ENCODE measurements around the gene MAPK4.
"Not testable (repeated sequence)": the region's sequence is repeated elsewhere in the genome, so short reads cannot be mapped to it uniquely, and the experiment has no call there.

MAPK4 gene

DNA sequence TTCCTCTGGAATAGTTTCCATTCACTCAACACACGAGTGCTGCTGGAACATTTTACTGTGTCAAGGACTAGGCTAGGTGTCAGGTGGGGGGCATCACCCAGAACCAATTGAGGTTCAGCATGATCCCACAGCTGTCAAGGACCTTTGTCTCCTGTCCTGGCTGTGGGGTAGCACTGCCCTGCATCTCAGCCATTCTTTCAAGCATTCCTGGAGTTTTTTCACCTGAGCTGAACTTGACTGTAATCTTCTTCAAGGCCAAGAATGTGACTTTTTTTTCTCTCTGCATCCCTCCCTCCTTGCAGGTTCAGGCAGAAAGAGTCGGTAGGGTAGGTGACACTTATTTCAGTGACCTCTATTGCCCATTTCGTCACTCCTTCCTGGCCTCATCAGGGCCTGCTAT, 3.5 kb downstream of the MAPK4 start:
- no peak overlapping the region for H3K4me3 ChIP-seq (ENCODE audit: low read depth, low read length)
- TF ChIP-seq, protein P1, sequence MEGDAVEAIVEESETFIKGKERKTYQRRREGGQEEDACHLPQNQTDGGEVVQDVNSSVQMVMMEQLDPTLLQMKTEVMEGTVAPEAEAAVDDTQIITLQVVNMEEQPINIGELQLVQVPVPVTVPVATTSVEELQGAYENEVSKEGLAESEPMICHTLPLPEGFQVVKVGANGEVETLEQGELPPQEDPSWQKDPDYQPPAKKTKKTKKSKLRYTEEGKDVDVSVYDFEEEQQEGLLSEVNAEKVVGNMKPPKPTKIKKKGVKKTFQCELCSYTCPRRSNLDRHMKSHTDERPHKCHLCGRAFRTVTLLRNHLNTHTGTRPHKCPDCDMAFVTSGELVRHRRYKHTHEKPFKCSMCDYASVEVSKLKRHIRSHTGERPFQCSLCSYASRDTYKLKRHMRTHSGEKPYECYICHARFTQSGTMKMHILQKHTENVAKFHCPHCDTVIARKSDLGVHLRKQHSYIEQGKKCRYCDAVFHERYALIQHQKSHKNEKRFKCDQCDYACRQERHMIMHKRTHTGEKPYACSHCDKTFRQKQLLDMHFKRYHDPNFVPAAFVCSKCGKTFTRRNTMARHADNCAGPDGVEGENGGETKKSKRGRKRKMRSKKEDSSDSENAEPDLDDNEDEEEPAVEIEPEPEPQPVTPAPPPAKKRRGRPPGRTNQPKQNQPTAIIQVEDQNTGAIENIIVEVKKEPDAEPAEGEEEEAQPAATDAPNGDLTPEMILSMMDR (IDR thresholded peaks at IDR 0.05; ENCODE audit: borderline replicate concordance, insufficient read depth, low read depth, low read length) = no peak

DNA sequence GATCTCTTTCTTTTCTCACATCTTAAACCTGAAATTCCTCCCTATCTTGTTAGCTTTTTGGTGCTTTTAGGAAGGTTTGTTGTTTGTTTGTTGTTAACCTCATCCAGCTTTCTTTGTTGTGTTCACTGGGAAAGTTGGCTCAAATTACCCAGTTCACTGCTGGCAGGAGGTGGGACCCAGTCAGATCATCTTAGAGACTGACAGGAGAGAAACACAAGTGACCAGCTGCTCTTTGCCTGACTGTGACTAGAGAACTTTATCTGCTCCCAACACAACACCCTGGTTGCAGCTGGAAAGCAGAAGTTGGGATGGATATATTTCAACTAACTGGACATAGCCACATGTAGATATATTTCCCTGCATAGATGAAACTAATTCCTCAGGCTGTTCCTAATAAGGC, 10.0 kb downstream of the MAPK4 start:
- TF ChIP-seq, protein P1 (IDR thresholded peaks at IDR 0.05; ENCODE audit: borderline replicate concordance, insufficient read depth, low read depth, low read length) = no peak
- H3K4me3 ChIP-seq (ENCODE audit: low read depth, low read length) = no peak overlapping the region

DNA sequence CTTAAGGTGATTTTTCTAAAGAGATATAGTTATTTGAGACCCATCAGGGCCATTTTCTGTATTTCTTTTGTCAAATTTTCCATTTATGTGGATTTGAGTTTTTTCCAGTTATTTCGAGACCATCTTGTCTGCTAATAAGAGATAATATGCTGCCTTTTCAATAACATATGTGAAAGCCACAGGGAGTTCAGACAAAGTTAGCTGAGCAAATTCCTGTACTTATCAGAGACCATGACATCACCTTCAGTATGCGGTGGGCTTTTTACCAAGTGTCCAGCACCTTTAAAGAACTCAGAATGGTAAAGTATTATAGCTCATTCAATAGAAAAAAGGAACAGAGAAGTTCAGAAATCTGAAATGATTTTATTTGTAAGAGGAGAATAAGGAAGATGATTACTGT, 11.7 kb downstream of the MAPK4 start:
- no peak overlapping the region for H3K4me3 ChIP-seq (ENCODE audit: low read depth, low read length)
- TF ChIP-seq, protein P1 (IDR thresholded peaks at IDR 0.05; ENCODE audit: borderline replicate concordance, insufficient read depth, low read depth, low read length) = no peak

DNA sequence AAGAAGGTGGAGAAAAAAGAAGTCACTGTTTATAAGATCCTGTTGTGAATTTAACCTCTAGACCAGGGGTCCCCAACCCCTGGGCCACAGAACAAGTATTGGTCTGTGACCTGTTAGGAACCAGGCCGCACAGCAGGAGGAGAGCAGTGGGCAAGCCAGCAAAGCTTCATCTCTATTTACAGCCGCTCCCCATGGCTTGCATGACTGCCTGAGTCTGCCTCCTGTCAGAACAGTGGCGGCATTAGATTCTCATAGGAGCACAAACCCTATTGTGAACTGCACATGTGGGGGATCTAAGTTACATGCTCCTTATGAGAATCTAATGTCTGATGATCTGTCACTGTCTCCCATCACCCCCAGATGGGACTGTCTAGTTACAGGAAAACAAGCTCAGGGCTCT, 13.3 kb downstream of the MAPK4 start:
- H3K4me3 ChIP-seq (ENCODE audit: low read depth, low read length) = not testable (repeated sequence)

DNA sequence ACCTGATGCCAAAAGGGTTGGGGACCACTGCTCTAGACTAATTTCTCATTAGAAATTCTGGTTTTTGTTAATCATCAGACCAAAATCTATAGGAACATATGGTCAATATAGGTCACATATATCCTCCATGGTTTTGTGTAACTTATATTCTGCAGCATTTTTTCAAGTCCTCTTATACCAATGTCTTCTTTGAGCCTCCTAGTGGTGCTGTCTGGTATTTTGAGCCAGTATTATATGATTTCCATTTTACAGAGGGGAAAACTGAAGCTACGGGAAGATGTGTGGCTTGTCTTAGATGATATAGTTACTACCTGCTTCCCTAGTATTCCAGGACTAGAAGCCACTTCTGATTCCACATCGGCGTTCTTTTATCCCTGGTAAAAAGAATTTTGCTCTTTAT, 13.8 kb downstream of the MAPK4 start:
- no peak overlapping the region for H3K4me3 ChIP-seq (ENCODE audit: low read depth, low read length)
- TF ChIP-seq, protein P1 (IDR thresholded peaks at IDR 0.05; ENCODE audit: borderline replicate concordance, insufficient read depth, low read depth, low read length) = peak; percentile 9; the same call in 1 of the 2 replicates

DNA sequence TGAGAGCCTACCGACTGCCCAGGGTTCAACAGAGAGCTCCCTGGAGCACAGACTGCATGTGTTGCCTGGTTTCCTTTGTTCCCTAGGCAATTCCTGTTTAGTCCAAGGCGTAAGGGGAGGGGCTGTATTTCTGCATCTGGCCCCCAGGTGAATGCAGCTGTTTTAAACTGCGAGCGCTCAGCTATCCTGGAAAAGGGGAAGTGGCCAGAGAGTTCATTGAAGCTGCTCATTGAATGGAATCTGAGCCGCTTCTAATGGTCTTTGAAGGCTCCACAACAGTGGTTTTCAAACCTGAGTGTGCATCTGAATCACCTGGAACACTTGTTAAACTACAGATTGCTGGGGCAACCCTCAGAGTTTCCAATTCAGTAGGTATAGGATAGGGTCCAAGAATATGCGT, 18.1 kb downstream of the MAPK4 start:
- H3K4me3 ChIP-seq (ENCODE audit: low read depth, low read length) = no peak overlapping the region
- TF ChIP-seq, protein P1 (IDR thresholded peaks at IDR 0.05; ENCODE audit: borderline replicate concordance, insufficient read depth, low read depth, low read length) = no peak

DNA sequence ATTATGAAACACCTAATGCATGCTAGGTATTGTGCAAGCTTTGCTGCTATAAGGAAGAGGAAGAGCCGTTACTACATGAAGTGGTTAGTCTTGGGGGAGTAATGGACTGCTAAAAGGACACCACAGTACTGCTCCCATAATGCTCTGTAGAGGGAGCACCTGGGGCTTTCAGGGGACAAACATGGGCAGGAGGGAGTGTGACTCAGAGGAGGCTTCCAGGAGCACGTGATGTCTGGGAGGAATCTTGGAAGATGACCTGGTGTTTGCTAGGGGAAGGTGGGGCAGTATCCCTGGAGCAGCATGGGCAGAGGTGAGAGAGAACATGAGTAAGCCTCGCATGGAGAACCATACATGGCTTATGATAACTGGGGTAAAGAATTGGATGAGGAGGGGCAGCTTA, 18.8 kb downstream of the MAPK4 start:
- no peak overlapping the region for H3K4me3 ChIP-seq (ENCODE audit: low read depth, low read length)
- TF ChIP-seq, protein P1 (IDR thresholded peaks at IDR 0.05; ENCODE audit: borderline replicate concordance, insufficient read depth, low read depth, low read length) = no peak
